Measurements from ENCODE around the gene OAT.

DNA sequence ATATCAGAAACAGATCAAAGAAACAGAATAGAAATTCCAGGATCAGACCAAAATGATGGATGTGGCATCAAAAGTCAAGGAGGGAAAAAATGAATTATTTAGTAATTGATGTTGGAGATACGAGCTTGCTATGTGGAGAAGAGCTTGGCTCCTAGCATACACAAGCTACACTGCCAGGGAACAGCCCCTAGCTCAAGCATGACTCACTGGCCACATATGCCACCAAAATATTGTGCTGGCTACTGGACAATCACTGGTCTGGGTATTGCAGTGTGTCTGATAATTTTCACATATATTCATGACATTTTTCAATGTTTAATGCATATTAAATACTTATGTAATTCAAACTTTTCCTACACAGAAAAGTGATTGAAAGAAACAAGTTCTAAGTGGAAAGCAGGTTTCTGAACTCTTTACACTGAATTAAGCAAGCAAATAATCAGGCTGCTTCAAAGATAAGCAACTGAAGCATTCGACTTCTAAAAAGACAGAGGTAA is 59.3 kb downstream of the OAT start:
- TF ChIP-seq, protein P1, sequence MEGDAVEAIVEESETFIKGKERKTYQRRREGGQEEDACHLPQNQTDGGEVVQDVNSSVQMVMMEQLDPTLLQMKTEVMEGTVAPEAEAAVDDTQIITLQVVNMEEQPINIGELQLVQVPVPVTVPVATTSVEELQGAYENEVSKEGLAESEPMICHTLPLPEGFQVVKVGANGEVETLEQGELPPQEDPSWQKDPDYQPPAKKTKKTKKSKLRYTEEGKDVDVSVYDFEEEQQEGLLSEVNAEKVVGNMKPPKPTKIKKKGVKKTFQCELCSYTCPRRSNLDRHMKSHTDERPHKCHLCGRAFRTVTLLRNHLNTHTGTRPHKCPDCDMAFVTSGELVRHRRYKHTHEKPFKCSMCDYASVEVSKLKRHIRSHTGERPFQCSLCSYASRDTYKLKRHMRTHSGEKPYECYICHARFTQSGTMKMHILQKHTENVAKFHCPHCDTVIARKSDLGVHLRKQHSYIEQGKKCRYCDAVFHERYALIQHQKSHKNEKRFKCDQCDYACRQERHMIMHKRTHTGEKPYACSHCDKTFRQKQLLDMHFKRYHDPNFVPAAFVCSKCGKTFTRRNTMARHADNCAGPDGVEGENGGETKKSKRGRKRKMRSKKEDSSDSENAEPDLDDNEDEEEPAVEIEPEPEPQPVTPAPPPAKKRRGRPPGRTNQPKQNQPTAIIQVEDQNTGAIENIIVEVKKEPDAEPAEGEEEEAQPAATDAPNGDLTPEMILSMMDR (IDR thresholded peaks at IDR 0.05) = no peak
- TF ChIP-seq POLR2A (IDR thresholded peaks at IDR 0.05) = no peak
